ENCODE results near the gene RXFP1. TPM values are rescaled to one million over a fixed set of nuclear protein-coding genes. Genes with fewer than 3 reads are reported as not detected.

The RXFP1 gene
- polyA plus RNA-seq, 1 donor (not counting 4 experiments of a cell fraction or from before 2014, with no cell fraction given) = not detected

- dilution Hi-C loops (cut with MboI; ENCODE audit: extremely low pct_ligation_motif_present, low sequenced_read_pairs) = no loop called here
- Histone ChIP-seq H3K9me1 (ENCODE audit: control insufficient read depth, extremely low read depth, insufficient read depth, low read length) (no peaks in the 10 kb centered on the region), H3K9me3 (ENCODE audit: control insufficient read depth, low read depth, low read length) (no peaks in the 10 kb centered on the region), H3K4me1 (ENCODE audit: control insufficient read depth, extremely low read depth, insufficient read depth, low read length) (peaks cover 5% of the 10 kb centered on the region), H3K9ac (ENCODE audit: control insufficient read depth, extremely low read depth, insufficient read depth, low read length) (no peak overlapping the region), H3K27ac (ENCODE audit: control insufficient read depth, insufficient read depth, low read length) (no peak overlapping the region), H3K27me3 (ENCODE audit: control insufficient read depth, extremely low read depth, insufficient read depth, low read length) (no peaks in the 10 kb centered on the region), H3K4me3 (ENCODE audit: control insufficient read depth in 2 of 3, extremely low read depth in 1 of 3, insufficient read depth in 2 of 3, low read depth in 1 of 3, low read length in 3 of 3) (no peak overlapping the region), H2AFZ (ENCODE audit: control insufficient read depth, low read length) (no peak overlapping the region), H3K79me2 (ENCODE audit: control insufficient read depth, insufficient read depth, low read length) (no peaks in the 10 kb centered on the region), H3K4me2 (ENCODE audit: control insufficient read depth, extremely low read depth, insufficient read depth, low read depth, low read length) (no peak overlapping the region), H4K20me1 (ENCODE audit: control insufficient read depth, extremely low read depth, insufficient read depth, low read length) (no peaks in the 10 kb centered on the region), H3K36me3 (ENCODE audit: control insufficient read depth in 2 of 2, extremely low read depth in 1 of 2, insufficient read depth in 2 of 2, low read length in 2 of 2) (no peaks in the 10 kb centered on the region)
- DNase-seq (ENCODE audit: low read depth, low spot score) (no peak), FAIRE-seq (no peak)
- TF ChIP-seq, protein P1, sequence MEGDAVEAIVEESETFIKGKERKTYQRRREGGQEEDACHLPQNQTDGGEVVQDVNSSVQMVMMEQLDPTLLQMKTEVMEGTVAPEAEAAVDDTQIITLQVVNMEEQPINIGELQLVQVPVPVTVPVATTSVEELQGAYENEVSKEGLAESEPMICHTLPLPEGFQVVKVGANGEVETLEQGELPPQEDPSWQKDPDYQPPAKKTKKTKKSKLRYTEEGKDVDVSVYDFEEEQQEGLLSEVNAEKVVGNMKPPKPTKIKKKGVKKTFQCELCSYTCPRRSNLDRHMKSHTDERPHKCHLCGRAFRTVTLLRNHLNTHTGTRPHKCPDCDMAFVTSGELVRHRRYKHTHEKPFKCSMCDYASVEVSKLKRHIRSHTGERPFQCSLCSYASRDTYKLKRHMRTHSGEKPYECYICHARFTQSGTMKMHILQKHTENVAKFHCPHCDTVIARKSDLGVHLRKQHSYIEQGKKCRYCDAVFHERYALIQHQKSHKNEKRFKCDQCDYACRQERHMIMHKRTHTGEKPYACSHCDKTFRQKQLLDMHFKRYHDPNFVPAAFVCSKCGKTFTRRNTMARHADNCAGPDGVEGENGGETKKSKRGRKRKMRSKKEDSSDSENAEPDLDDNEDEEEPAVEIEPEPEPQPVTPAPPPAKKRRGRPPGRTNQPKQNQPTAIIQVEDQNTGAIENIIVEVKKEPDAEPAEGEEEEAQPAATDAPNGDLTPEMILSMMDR (optimal IDR thresholded peaks at IDR 0.05 in 1 of 3, IDR thresholded peaks at IDR 0.05 in 1 of 3, conservative IDR thresholded peaks at IDR 0.05 in 1 of 3; ENCODE audit: extremely low read depth in 1 of 3, insufficient read depth in 2 of 3, low read length in 3 of 3) = no peak
- TF ChIP-seq EZH2 (IDR thresholded peaks at IDR 0.05; ENCODE audit: low read length) = no peak
These were observed 8.7 kb downstream of the RXFP1 start for GRCh38 chr4:158530381-158530780.

GRCh38 chr4:158530898-158531297, 9.2 kb downstream of the RXFP1 start:
- H3K36me3 ChIP-seq (ENCODE audit: control insufficient read depth in 2 of 2, extremely low read depth in 1 of 2, insufficient read depth in 2 of 2, low read length in 2 of 2) = no peaks in the 10 kb centered on the region
- H3K27me3 ChIP-seq (ENCODE audit: control insufficient read depth, extremely low read depth, insufficient read depth, low read length) = no peaks in the 10 kb centered on the region
- no peak overlapping the region for H3K4me3 ChIP-seq (ENCODE audit: control insufficient read depth in 2 of 3, extremely low read depth in 1 of 3, insufficient read depth in 2 of 3, low read depth in 1 of 3, low read length in 3 of 3)
- no peaks in the 10 kb centered on the region for H3K9me1 ChIP-seq (ENCODE audit: control insufficient read depth, extremely low read depth, insufficient read depth, low read length)
- no peak overlapping the region for H2AFZ ChIP-seq (ENCODE audit: control insufficient read depth, low read length)
- no peak overlapping the region for H3K27ac ChIP-seq (ENCODE audit: control insufficient read depth, insufficient read depth, low read length)
- no peak overlapping the region for H3K9ac ChIP-seq (ENCODE audit: control insufficient read depth, extremely low read depth, insufficient read depth, low read length)
- dilution Hi-C loops (cut with MboI; ENCODE audit: extremely low pct_ligation_motif_present, low sequenced_read_pairs) = no loop called here
- H3K9me3 ChIP-seq (ENCODE audit: control insufficient read depth, low read depth, low read length) = no peaks in the 10 kb centered on the region
- H3K79me2 ChIP-seq (ENCODE audit: control insufficient read depth, insufficient read depth, low read length) = no peaks in the 10 kb centered on the region
- no peak overlapping the region for H3K4me2 ChIP-seq (ENCODE audit: control insufficient read depth, extremely low read depth, insufficient read depth, low read depth, low read length)
- H4K20me1 ChIP-seq (ENCODE audit: control insufficient read depth, extremely low read depth, insufficient read depth, low read length) = no peaks in the 10 kb centered on the region
- FAIRE-seq (no peak), DNase-seq (ENCODE audit: low read depth, low spot score) (no peak)
- TF ChIP-seq, protein P1 (optimal IDR thresholded peaks at IDR 0.05 in 1 of 3, IDR thresholded peaks at IDR 0.05 in 1 of 3, conservative IDR thresholded peaks at IDR 0.05 in 1 of 3; ENCODE audit: extremely low read depth in 1 of 3, insufficient read depth in 2 of 3, low read length in 3 of 3) = no peak
- TF ChIP-seq EZH2 (IDR thresholded peaks at IDR 0.05; ENCODE audit: low read length) = no peak
- peaks cover 6% of the 10 kb centered on the region for H3K4me1 ChIP-seq (ENCODE audit: control insufficient read depth, extremely low read depth, insufficient read depth, low read length)

Measured in keratinocyte (primary cell).